GM10266 (cell line): ENCODE results near the gene ANKRD45.

Experiments used
- DNase-seq: peaks from one replicate; pipeline ENCODE4 v3.0.0; 2012; ENCODE audit errors: extremely low spot score
- CTCF ChIP-seq: IDR thresholded peaks from 2 replicates; pipeline ENCODE4 v1.5.1; 2012; ENCODE audit warnings: mild to moderate bottlenecking, low read depth; ENCODE audit not compliant: control insufficient read depth, insufficient read depth; ENCODE audit errors: missing control alignments

Gene ANKRD45

GRCh38 chr1:173669491-173669941, at the start of gene ANKRD45:
TSS of gene ANKRD45 (minus strand) at chr1:173669851. CDS start at chr1:173659418, 10,433 bp downstream.
- TF ChIP-seq CTCF, result no peak
- no peak for DNase-seq

DNA sequence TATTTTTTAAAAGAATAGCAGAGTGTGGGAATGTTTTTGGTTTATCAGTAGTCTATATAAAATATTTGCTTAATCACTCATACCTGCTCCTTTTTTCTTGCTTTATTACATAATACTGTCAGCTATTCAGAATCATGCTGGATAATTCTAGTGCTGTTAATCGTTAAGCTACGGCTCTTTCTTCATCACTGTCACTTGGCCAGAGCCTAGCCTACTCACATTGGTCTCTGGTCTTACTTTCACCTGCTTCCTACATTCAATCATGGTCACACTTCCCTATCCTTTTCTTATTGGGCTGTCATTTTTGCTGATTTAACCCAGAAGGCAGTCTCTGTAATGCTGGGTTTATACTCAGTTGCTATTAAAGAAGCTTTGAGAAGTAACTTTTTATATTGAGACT, 47.6 kb upstream of the ANKRD45 start:
- TF ChIP-seq CTCF, result no peak
- no peak for DNase-seq

DNA sequence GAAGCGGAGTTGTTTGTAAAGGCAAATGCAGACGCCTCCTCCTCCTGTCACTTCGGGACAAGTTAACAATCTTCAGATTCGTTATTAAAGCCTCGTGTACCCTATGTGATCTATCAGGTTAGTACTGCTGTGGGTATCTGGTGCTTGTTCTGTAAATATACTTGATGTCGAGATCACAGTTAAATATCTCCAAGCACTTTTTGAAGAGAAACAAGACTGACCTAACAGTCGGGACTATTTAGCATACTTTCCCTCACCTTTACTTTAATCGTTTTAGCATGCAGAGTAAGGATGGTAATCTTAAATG, 45.8 kb upstream of the ANKRD45 start:
- no peak for DNase-seq
- TF ChIP-seq CTCF, result no peak

DNA sequence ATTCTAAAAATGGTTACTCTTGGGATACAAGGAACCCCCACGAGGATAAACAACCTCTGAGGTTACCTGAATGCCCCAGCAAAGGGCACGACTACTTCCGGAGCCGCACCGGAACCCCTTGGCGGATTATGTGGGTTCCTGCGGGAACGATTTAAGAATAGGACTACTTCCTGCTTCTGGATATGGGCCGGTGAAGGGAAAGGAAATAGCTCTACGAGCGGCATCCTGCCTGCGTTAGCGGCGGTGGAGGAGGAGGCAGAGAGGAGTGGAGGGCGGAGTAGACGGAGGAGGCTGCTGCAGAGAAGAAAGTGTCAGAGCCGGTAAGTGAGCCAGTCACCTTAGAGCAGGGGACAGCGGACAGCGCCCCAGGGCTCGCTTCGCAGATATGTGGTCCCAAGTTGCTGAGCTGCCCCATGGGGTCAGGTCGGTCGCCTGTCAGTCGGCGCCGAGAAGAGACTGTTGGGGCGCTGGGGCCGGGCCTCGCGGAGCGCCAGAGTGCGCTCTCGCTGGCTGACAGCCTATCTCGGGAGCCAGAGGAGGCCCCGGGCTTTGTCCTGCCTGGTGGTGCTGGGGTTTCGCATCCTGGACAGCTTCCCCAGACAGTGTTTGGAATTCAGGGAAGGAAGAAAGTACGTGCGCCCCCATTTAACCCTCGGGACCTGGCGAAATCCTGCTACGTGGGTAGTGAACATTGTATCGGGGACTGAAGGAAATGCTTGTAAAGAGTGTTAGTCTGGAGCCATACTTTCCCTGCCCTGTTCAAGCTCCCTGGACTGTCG, 45.3 kb upstream of the ANKRD45 start, which contains the start of gene KLHL20:
KLHL20 (plus strand) TSS at position 223 of the 779 bp plus-strand sequence. CDS start 1,063 bp downstream, outside the sequence.
- peak; percentile 80 for DNase-seq
- peak; percentile 5 for TF ChIP-seq CTCF

DNA sequence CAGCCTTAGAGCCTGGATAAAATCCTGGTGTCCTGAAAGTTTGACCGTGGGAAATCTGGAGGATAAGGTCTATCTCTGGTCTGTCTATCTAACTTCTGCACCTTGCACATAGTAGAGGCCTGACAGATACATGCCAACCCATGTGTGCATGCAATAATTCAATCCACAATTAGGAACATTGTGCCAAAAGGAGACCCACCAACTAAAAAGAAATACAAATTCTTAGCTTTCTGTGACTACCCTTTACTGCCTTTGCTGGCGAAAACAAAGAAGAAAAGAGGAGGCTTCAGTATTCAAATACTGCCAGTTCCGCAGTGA, 44.7 kb upstream of the ANKRD45 start:
- DNase-seq, result no peak
- TF ChIP-seq CTCF, result no peak

DNA sequence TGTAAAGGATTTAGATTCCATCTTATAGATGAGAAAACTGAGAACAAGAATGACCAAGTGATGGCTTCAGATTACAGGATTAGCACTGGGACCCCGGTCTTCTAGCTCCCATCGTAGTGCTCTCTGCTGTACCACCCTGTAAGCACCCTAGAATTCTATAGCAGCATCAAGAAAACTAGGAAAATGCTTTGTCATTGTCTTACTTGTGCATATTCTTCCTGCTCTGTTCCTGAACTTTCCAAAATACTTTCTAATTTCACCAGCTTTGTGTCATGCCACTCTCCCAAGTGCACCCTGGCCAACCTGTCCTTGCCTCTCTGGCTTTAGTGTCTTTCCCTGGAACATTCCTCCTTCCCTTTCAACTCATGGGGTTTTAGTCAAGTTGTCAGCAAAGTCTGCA, 39.1 kb upstream of the ANKRD45 start:
- DNase-seq, result no peak
- TF ChIP-seq CTCF, result no peak

- no peak for TF ChIP-seq CTCF
- DNase-seq, result no peak
Observed at GRCh38 chr1:173705117-173705516, 35.5 kb upstream of the ANKRD45 start.
